Stimulated activated CD8-positive, alpha-beta memory T cell treated with anti-CD3 and anti-CD28 coated beads, Interleukin-15, amount 100 ng/mL, for 48 hours (primary cell): ENCODE data around the gene RPN1.
"Not testable (repeated sequence)": the region's sequence is repeated elsewhere in the genome, so short reads cannot be mapped to it uniquely, and the experiment has no call there.

Experiments used
- DNase-seq, 2 donors: peaks; one replicate each; pipeline ENCODE4 v3.0.0-alpha.2; 2020; ENCODE audit warnings: low read depth in 2 of 2

RPN1 gene

DNA sequence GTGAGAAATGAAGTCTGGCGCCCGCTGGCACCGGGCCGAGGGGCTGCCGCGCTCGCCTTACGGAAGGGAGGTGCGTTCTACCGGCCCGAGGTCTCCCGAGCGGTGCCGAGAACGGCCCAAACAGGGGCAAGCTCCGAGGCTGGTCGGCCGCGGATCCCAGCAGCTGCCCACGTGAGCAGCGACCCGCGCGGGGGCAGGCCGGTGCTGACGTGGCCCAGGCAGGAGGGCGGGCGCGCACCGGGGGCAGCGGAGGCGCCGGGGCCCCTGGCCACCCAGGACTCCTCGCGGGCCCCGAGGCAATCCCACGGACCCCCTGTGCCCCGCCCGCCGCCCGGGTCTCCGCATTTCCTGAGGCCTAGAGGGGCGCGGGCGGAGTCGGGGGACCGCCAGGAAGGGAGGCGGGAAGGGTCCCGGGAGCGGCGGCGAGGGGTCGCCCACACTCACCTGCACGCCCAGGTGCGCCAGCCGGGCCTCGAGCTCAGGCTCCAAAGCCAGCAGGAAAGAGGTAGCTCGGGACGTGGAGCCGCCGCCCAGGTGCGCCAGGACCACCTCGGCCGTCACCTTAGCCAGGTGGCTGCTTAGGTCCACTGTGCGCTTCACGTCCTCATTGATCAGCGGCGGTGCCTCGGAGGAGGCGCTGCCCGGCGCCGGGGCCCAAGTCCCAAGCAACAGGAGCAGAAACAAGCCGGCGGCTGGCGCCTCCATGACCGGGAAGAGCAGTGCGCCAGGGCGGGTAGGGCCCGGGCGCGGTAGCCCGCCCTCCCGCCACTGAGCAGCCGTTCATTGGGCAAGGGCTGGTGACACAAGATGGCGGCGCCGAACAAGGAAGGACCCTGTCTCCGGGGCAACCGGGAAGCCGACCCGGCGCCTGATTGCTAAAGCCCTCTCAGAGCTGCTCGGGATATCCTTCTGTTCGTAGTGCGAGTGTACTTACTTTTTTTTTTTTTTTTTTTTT lies at the start of gene RPN1:
TSS of gene RPN1 (minus strand) at position 723 of the 955 bp plus-strand sequence. CDS start at position 705, 18 bp downstream.
- peak; percentile 88 to 90 for DNase-seq

GRCh38 chr3:128698211-128699047 lies 47.8 kb upstream of the RPN1 start:
- no peak for DNase-seq

DNA sequence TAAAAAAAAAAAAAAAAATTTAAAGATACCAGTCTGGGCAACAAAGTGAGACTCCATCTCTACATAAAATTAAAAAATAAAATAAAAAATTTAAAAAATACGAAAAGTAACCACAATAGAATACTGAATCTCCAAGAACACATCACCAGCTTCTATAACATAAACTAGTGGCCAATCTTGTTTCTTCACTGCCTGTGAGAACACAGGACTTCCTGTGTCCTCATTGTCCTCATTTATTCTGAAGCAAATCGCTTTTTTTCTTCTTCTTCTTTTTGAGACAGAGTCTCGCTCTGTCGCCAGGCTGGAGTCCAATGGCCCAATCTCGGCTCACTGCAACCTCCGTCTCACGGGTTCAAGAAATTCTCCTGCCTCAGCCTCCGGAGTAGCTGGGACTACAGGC lies 46.7 kb upstream of the RPN1 start:
- no peak for DNase-seq

DNA sequence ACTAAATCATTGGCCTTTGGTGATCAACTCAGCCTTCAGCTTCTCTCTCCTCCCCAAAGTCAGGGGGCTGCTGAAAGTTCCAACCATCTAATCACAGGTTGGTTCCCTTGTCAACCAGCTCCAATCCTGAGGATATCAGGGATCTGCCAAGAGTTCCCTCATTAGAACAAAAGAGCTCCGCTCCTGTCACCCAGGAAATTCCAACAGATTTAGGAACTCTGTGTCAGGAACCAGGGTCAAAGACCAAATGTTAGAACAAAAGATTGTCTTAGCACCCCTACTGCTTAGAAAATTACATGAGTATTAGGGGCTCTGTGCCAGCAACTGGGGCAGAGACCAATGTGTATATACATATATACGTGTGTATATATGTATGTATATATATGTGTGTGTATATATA lies 43.1 kb upstream of the RPN1 start:
- DNase-seq = no peak

- DNase-seq = no peak
Measured at GRCh38 chr3:128689060-128689459, 38.4 kb upstream of the RPN1 start.

GRCh38 chr3:128686465-128686864 lies 35.8 kb upstream of the RPN1 start:
- DNase-seq = no peak

DNA sequence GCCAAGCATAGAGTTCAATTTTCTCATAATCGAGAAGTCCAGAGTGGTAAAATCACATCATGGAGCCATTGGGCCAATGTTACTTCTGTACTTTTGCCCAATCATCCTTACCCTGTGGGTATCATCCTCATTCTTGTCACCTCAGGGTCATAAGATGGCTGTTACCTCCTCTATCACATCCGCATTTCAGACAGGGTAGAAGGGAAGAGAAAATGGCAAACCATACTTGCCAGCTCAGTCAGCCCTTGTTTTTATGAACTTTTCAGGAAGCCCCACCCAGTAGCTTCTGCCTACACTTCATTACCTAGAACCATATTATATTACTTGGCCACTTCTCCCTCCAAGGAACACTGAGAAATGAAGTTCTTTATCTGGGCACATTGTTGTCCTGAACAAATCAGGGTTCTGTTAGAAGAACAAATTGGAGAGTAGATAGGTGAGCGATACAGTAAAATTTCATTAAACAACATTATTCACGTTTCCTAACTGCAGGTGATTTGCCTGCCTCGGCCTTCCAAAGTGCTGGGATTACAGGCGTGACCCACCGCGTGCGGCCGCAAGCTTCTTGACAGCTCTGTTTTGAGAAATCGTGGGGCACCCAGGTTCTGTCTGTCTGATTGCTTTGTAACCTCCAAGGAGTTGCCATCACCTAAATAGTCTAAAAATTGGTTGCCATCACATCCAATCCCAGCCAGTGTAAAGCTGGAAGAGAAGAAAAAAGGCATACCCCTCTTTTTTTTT lies 34.5 kb upstream of the RPN1 start:
- no peak for DNase-seq

- no peak for DNase-seq
Measured at GRCh38 chr3:128683957-128684356, 33.3 kb upstream of the RPN1 start.

DNA sequence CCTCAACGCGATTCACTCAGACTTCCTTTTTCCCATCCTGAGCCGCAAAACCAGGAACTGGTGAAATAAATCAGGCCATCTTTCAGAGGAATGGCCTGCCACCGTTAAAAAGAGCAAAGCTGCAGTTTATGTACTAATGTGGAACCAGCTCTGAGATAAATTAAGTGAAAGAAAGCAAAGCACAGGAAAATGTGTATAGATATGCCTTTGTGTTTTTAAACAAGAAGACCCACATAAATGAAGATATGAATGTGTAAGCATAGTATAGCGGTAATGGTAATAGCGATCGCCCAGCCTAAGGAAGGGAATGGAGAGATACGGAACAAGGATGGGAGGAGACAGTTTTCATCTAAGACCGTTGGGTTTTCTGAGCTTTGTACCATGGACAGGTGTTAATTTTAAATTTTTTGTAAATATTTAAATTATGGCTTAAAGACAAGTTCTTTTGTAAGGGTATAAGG lies 30.8 kb upstream of the RPN1 start:
- no peak for DNase-seq

- DNase-seq = peak; percentile 95 to 97
Measured at GRCh38 chr3:128680603-128681368, 30.2 kb upstream of the RPN1 start.

- no peak for DNase-seq
Measured at GRCh38 chr3:128679338-128679737, 28.7 kb upstream of the RPN1 start.

DNA sequence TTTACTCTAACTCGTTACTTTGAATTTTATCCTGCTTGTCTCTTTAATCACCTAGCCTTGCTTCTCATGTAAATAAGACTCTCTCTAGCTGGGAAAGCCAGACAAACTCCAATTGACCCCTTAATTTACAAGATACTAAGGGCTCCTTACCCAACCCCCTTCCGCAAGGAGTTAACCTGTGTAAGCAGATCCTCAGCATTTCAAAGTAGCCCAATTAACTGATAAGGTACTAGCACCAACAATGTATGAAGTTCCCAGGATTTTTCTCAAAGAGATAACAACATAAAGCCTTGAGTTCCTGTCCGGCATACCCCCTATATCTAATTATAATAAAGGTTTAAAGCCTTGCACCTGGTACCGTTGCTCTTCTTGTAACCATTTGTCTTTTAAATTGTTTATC lies 25.2 kb upstream of the RPN1 start:
- not testable (repeated sequence) for DNase-seq

DNA sequence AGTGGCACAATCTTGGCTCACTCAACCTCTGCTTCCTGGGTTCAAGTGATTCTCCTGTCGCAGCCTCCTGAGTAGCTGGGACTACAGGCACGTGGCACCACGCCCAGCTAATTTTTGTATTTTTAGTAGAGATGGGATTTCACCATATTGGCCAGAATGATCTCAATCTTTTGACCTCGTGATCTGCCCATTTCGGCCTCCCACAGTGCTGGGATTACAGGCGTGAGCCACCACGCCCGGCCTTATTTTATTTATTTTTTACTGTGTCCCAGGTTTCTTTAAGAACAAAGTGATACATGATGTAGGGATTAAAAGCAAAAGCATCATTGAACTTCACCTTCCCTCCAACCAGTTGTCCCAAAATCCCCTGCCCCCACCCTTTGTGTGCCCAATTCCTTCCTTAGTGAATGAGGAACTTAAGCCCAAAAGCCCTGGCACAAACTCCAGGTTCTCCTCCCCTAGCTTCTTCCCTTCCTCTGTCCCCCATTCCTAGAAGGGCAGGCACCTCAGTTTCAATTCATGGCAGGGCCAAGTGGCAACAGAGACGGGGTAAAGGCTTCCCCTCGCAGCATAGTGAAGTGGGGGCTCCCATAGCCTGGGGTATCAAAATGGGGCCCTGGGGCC lies 23.7 kb upstream of the RPN1 start:
- no peak for DNase-seq

DNA sequence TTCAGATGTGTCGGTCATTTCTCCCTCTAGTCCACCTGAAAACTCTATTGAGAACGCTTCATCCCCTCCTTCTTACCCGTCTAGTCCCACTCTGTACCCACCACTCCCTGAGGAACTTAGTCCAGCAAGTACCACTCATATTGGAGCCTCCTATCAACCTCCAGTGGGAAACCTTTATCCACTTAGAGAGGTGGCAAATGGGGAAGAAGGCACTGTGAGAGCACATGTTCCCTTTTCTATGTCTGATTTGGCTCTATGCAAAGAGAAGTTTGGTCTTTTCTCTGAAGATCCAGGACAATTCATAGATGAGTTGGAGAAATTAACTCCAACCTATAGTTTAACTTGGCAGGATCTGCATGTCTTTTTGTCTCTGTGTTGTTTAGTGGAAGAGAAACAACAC lies 17.0 kb upstream of the RPN1 start:
- no peak for DNase-seq

GRCh38 chr3:128665362-128666021 lies 14.9 kb upstream of the RPN1 start:
- no peak for DNase-seq

GRCh38 chr3:128663151-128663550 lies 12.5 kb upstream of the RPN1 start:
- DNase-seq = no peak

- DNase-seq = no peak
Measured at GRCh38 chr3:128655531-128655930, 4.9 kb upstream of the RPN1 start.

- DNase-seq = not testable (repeated sequence)
Measured at GRCh38 chr3:128653993-128654805, 3.6 kb upstream of the RPN1 start.

DNA sequence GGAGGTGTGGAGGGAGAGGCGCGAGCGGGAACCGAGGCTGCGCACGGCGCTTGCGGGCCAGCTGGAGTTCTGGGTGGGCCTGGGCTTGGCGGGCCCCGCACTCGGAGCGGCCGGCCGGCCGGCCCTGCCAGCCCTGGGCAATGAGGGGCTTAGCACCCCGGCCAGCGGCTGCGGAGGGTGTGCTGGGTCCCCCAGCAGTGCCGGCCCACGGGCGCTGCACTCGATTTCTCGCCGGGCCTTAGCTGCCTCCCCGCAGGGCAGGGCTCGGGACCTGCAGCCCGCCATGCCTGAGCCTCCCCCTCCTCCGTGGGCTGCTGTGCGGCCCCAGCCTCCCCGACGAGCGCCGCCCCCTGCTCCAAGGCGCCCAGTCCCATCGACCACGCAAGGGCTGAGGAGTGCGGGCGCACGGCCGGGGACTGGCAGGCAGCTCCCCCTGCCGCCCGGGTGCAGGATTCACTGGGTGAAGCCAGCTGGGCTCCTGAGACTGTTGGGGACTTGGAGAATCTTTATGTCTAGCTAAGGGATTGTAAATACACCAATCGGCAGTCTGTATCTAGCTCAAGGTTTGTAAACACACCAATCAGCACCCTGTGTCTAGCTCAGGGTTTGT lies 2.9 kb upstream of the RPN1 start:
- not testable (repeated sequence) for DNase-seq
